GM10266 (cell line): Measurements from ENCODE around the gene SNED1.
"Not testable (repeated sequence)": the region's sequence is repeated elsewhere in the genome, so short reads cannot be mapped to it uniquely, and the experiment has no call there.

ENCODE experiments used
- DNase-seq: peaks from one replicate; pipeline ENCODE4 v3.0.0; 2012; ENCODE audit errors: extremely low spot score
- CTCF ChIP-seq: IDR thresholded peaks from 2 replicates; pipeline ENCODE4 v1.5.1; 2012; ENCODE audit warnings: mild to moderate bottlenecking, low read depth; ENCODE audit not compliant: control insufficient read depth, insufficient read depth; ENCODE audit errors: missing control alignments

SNED1 gene

GRCh38 chr2:241088791-241089732 lies 90.6 kb downstream of the SNED1 start:
- DNase-seq = no peak
- TF ChIP-seq CTCF = no peak

GRCh38 chr2:241091201-241091600 lies 92.8 kb downstream of the SNED1 start:
- no peak for TF ChIP-seq CTCF
- DNase-seq = no peak

GRCh38 chr2:241091734-241092445 lies 93.5 kb downstream of the SNED1 start:
- TF ChIP-seq CTCF = no peak
- no peak for DNase-seq

GRCh38 chr2:241092677-241093076 lies 94.3 kb downstream of the SNED1 start:
- no peak for DNase-seq
- no peak for TF ChIP-seq CTCF

GRCh38 chr2:241093133-241093781 lies 94.8 kb downstream of the SNED1 start:
- not testable (repeated sequence) for DNase-seq

GRCh38 chr2:241094172-241094571 lies 95.8 kb downstream of the SNED1 start:
- no peak for TF ChIP-seq CTCF
- no peak for DNase-seq

- no peak for DNase-seq
- TF ChIP-seq CTCF = no peak
These were observed 96.6 kb downstream of the SNED1 start for GRCh38 chr2:241094924-241095420.
